Natural killer cell (primary cell): ENCODE measurements around the gene ENC1. TPM values are rescaled to one million over a fixed set of nuclear protein-coding genes. Genes with fewer than 3 reads are reported as not detected.

Experiments used
- ATAC-seq, 3 donors: fragments of 150-1000 bp in 2 of 3; fragments of 200-7000 bp in 1 of 3; cut with Tn5 transposase; 1 replicate in 1 of 3; 2 replicates in 2 of 3; pipeline ENCODE4 v1.10.0; 2021; ENCODE audit warnings: mild to moderate bottlenecking in 2 of 3, moderate library complexity in 2 of 3
- DNase-seq, 2 donors: peaks; one replicate each; pipeline versions ENCODE4 v3.0.0 to v3.0.0-alpha.2; 2013 to 2021; ENCODE audit warnings: mixed read lengths in 1 of 2
- H3K27ac ChIP-seq: one replicate; pipeline ENCODE4 v1.5.1; 2013; ENCODE audit warnings: mild to moderate bottlenecking, low read length
- H3K27me3 ChIP-seq: one replicate; pipeline ENCODE4 v1.6.1; 2013; ENCODE audit warnings: low read length; ENCODE audit not compliant: control insufficient read depth, insufficient read depth
- H3K36me3 ChIP-seq: one replicate; pipeline ENCODE4 v1.6.1; 2013; ENCODE audit warnings: low read length; ENCODE audit not compliant: control insufficient read depth, insufficient read depth
- H3K4me1 ChIP-seq: one replicate; pipeline ENCODE4 v1.6.1; 2013; ENCODE audit warnings: low read length; ENCODE audit not compliant: control insufficient read depth, insufficient read depth
- H3K4me3 ChIP-seq: one replicate; pipeline ENCODE4 v1.5.1; 2013; ENCODE audit warnings: low read length
- H3K9me3 ChIP-seq: one replicate; pipeline ENCODE4 v1.6.1; 2013; ENCODE audit warnings: low read length; ENCODE audit not compliant: control insufficient read depth, insufficient read depth
- H3K27ac Mint-ChIP-seq, 2 donors: one replicate each; pipeline ENCODE4 v1.8.0; 2022; ENCODE audit warnings: mild to moderate bottlenecking in 2 of 2, mixed read lengths in 2 of 2, moderate library complexity in 1 of 2
- H3K27me3 Mint-ChIP-seq, 2 donors: one replicate each; pipeline ENCODE4 v1.8.0; 2022; ENCODE audit warnings: low read depth in 2 of 2, mixed read lengths in 2 of 2
- H3K36me3 Mint-ChIP-seq: one replicate; pipeline ENCODE4 v1.8.0; 2022; ENCODE audit warnings: mixed read lengths
- H3K4me1 Mint-ChIP-seq, 2 donors: one replicate each; pipeline ENCODE4 v1.8.0; 2022; ENCODE audit warnings: mixed read lengths in 2 of 2
- H3K4me3 Mint-ChIP-seq: one replicate; pipeline ENCODE4 v1.8.0; 2022; ENCODE audit warnings: mild to moderate bottlenecking, moderate library complexity, mixed read lengths
- H3K9me3 Mint-ChIP-seq, 2 donors: one replicate each; pipeline ENCODE4 v1.8.0; 2022; ENCODE audit warnings: mixed read lengths in 2 of 2
- WGBS: methylation state at CpG from one replicate; pipeline ENCODE4 v1.1.7; 2013; ENCODE audit warnings: missing lambda C conversion rate; ENCODE audit not compliant: insufficient coverage; 5-methylcytosine and 5-hydroxymethylcytosine counted together
- intact Hi-C: fragments of 100-400 bp; cut with micrococcal nuclease; formaldehyde crosslinking; loops from one replicate; pipeline ENCODE4 v1.14.2; 2022
- total RNA-seq, 4 donors: library from RNA; stranded (reverse); fragments of 120-200 nt in 1 of 4; gene quantifications; one replicate each; pipeline versions ENCODE4 v1.2.3 to v1.2.4, GENCODE V29; 2013 to 2022
- TF ChIP-seq, protein P1 (sequence below): fragments of 200-600 bp; IDR thresholded peaks from one replicate; pipeline ENCODE4 v1.8.0; 2022; ENCODE audit warnings: antibody characterized with exemption

Gene ENC1
- total RNA-seq, 3 donors from 2014 or later (not counting 1 experiment from before 2014, with no cell fraction given) = 89.6 to 133 (median 99.3) TPM

DNA sequence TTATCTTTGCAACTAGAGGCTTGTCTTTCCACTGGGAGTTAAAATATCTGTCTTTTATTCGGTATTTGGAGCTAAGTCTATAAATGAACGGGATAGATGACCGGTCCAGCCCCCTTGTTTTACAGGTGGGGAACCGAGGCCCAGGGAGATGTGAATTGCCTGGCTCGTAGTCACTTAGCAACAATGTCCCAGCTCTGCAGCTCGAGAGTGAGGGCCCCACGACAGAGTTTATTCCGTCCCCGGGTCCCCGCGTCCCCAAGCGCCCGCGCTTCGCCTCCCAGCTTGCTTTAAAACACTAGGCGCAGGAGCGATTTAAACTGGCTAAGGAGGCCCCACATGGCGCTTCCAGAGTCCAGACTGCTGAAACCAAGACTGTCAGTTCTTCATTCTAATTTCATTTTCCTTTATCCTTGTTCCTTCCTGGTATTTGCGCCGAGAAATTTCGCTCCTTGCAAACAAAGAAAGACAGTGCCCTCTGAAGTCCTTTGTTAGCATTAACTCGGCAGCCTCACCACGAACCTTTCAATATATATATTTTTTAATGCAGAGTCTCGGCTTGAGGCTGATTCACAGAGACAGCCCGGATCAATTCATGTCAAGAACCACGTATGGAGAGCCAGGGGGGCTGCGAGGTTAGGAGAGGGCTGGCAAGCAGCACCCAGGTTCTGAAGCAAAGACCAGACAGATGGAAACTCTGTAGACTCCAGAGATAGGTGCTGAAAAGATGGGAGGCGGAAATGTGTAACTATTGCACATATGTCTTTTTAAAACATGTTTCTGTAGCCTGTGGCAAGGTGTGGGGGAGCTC lies 1.4 kb upstream of the ENC1 start:
- Histone ChIP-seq H3K36me3 (no peaks in the 10 kb centered on the region), H3K9me3 (no peaks in the 10 kb centered on the region), H3K27ac (no peak overlapping the region), H3K4me1 (peaks cover 27% of the 10 kb centered on the region), H3K27me3 (no peaks in the 10 kb centered on the region), H3K4me3 (peak overlapping the region; percentile 80)
- Mint-ChIP-seq H3K4me3 (peak overlapping the region; percentile 91), H3K9me3 (no peaks in the 10 kb centered on the region), H3K27ac (peak overlapping the region; percentile 83 to 91), H3K27me3 (no peaks in the 10 kb centered on the region), H3K36me3 (no peaks in the 10 kb centered on the region), H3K4me1 (peaks cover 45 to 55% of the 10 kb centered on the region in 2 donors)
- intact Hi-C loops = loop anchor here (5.0 to 10.0 kb wide), 3 partner anchors 315 to 947 kb away; no protein-coding TSS in a partner anchor
- peak in 1 of 2 donors; percentile 61 for DNase-seq
- TF ChIP-seq, protein P1, sequence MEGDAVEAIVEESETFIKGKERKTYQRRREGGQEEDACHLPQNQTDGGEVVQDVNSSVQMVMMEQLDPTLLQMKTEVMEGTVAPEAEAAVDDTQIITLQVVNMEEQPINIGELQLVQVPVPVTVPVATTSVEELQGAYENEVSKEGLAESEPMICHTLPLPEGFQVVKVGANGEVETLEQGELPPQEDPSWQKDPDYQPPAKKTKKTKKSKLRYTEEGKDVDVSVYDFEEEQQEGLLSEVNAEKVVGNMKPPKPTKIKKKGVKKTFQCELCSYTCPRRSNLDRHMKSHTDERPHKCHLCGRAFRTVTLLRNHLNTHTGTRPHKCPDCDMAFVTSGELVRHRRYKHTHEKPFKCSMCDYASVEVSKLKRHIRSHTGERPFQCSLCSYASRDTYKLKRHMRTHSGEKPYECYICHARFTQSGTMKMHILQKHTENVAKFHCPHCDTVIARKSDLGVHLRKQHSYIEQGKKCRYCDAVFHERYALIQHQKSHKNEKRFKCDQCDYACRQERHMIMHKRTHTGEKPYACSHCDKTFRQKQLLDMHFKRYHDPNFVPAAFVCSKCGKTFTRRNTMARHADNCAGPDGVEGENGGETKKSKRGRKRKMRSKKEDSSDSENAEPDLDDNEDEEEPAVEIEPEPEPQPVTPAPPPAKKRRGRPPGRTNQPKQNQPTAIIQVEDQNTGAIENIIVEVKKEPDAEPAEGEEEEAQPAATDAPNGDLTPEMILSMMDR = peak; percentile 36
- 6% methylated on average over 28 of the region's 28 CpGs for WGBS
- ATAC-seq = no peak

DNA sequence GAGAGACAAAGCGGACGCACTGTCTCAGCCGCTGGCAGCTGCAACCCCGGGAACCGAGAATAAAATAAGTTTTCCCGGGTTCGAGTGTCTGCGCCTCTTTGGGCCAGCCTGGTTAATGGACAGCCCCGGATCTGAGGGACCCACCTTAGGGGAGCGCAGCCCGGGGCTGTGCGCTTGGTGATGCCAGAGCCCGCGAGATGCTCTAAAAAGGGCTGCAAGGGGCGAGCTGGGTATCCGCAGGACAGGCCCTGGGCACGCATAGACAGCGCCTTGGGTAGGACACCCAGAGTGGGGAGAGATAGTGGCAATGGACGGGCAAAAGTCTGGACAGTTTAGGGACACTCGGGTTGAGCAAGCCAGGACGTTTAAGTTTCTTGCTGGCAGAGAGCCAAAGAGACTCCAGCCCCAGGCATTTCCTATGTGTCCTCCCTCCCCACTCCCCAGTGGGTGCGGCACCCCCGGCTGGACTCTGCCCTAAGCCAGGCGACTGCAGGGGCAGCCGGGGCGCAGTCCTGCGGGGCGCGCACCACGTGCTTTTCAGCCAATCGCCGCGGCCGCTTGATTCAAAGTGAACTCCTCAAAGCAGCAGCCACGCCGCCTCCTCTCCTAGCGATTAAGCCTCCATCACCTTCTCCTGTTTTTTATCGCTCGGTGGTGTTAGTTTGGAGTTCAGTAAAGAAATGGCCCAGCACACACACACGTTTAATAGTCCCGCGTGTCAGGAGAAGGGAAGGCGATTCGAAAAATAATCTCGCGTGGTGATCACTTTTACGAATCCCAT lies 616 bp upstream of the ENC1 start:
- intact Hi-C loops = loop anchor here (5.0 to 10.0 kb wide), 3 partner anchors 314 to 946 kb away; no protein-coding TSS in a partner anchor
- Histone ChIP-seq H3K9me3 (no peaks in the 10 kb centered on the region), H3K27ac (peak overlapping the region; percentile 20), H3K4me3 (peak overlapping the region; percentile 80), H3K36me3 (no peaks in the 10 kb centered on the region), H3K4me1 (peaks cover 27% of the 10 kb centered on the region), H3K27me3 (no peaks in the 10 kb centered on the region)
- Mint-ChIP-seq H3K27me3 (no peaks in the 10 kb centered on the region), H3K9me3 (no peaks in the 10 kb centered on the region), H3K4me3 (peak overlapping the region; percentile 91), H3K27ac (peak overlapping the region; percentile 83 to 91), H3K4me1 (peaks cover 45 to 55% of the 10 kb centered on the region in 2 donors), H3K36me3 (no peaks in the 10 kb centered on the region)
- TF ChIP-seq, protein P1 = no peak
- WGBS = under 1% methylated on average over 46 of the region's 47 CpGs
- DNase-seq (peak; percentile 34 to 52), ATAC-seq (peak; percentile 11 to 22 (median 15))

DNA sequence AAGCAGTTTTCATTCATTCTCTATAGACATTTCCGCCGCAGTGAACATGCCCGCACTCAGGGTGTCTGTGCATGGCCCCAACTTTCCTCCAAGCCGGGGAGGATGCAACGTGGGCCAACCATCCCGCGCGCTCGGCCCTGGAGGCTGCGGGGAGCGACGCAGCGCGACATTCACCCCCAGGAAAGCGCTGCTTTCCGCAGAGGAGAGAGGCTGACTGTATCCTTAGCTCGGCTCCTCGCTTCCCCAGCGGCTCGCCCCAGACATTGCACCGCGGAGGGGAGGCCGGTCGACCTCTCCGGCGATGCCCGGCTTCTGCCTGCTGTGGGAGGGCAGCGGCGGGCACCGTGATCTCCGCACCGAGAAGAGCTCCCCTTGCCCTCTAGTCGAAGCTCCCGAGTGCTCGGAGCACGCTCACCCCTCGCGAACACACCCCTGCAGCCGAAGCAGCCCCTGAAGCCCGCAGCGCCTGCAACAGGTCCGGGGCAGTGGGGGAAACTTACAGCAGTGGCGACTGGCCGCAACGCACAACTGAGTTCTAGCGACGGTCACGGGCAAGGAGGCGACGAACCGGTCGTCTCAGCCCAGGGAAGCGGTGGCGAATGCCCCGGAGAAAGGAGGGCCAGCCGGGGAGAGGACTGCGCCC lies 600 bp downstream of the ENC1 start:
- ATAC-seq = peak; percentile 22 to 43 (median 27)
- Mint-ChIP-seq H3K4me1 (peaks cover 49 to 57% of the 10 kb centered on the region in 2 donors), H3K27ac (peak overlapping the region; percentile 83 to 91), H3K36me3 (no peaks in the 10 kb centered on the region), H3K27me3 (no peaks in the 10 kb centered on the region), H3K9me3 (no peaks in the 10 kb centered on the region), H3K4me3 (peak overlapping the region; percentile 91)
- Histone ChIP-seq H3K27ac (peak overlapping the region; percentile 66), H3K4me3 (peak overlapping the region; percentile 80), H3K4me1 (peaks cover 27% of the 10 kb centered on the region), H3K27me3 (no peaks in the 10 kb centered on the region), H3K9me3 (no peaks in the 10 kb centered on the region), H3K36me3 (no peaks in the 10 kb centered on the region)
- intact Hi-C loops = loop anchor here (1.0 to 10.0 kb wide), 5 partner anchors 10 to 1765 kb away; partner anchors contain the start of gene IQGAP2
- DNase-seq = peak; percentile 32 to 56
- WGBS = under 1% methylated on average over 57 of the region's 57 CpGs
- TF ChIP-seq, protein P1 = no peak
